ENCODE data around the gene SLC19A1.
"Not testable (repeated sequence)": the region's sequence is repeated elsewhere in the genome, so short reads cannot be mapped to it uniquely, and the experiment has no call there.

SLC19A1 gene

GRCh38 chr21:45531393-45532215 lies 10.6 kb downstream of the SLC19A1 start:
- DNase-seq: no peak

GRCh38 chr21:45531114-45531392 lies 11.2 kb downstream of the SLC19A1 start:
- not testable (repeated sequence) for DNase-seq

GRCh38 chr21:45530423-45531113 lies 11.7 kb downstream of the SLC19A1 start:
- DNase-seq: no peak

GRCh38 chr21:45529785-45530422 lies 12.3 kb downstream of the SLC19A1 start:
- no peak for DNase-seq

- no peak for DNase-seq
Measured at GRCh38 chr21:45528981-45529784, 13.1 kb downstream of the SLC19A1 start.

- no peak for DNase-seq
Measured at GRCh38 chr21:45528028-45528705, 14.1 kb downstream of the SLC19A1 start.

GRCh38 chr21:45527151-45527999 lies 14.9 kb downstream of the SLC19A1 start:
- not testable (repeated sequence) for DNase-seq

GRCh38 chr21:45525910-45526306 lies 16.3 kb downstream of the SLC19A1 start:
- no peak for DNase-seq

- DNase-seq: no peak
Measured at GRCh38 chr21:45525153-45525909, 16.9 kb downstream of the SLC19A1 start.

GRCh38 chr21:45524756-45525152 lies 17.5 kb downstream of the SLC19A1 start:
- DNase-seq: no peak

GRCh38 chr21:45523411-45524101 lies 18.7 kb downstream of the SLC19A1 start:
- DNase-seq: no peak

- DNase-seq: no peak
Measured at GRCh38 chr21:45522986-45523385, 19.3 kb downstream of the SLC19A1 start.

- DNase-seq: no peak
Measured at GRCh38 chr21:45522381-45522780, 19.9 kb downstream of the SLC19A1 start.

- no peak for DNase-seq
Measured at GRCh38 chr21:45521241-45521640, 21.0 kb downstream of the SLC19A1 start.

- no peak for DNase-seq
Measured at GRCh38 chr21:45519182-45519581, 23.1 kb downstream of the SLC19A1 start.

GRCh38 chr21:45518742-45519141 lies 23.5 kb downstream of the SLC19A1 start:
- no peak for DNase-seq

GRCh38 chr21:45517249-45518065 lies 24.8 kb downstream of the SLC19A1 start:
- no peak for DNase-seq

GRCh38 chr21:45516671-45517151 lies 25.5 kb downstream of the SLC19A1 start:
- no peak for DNase-seq

GRCh38 chr21:45516071-45516670 lies 26.1 kb downstream of the SLC19A1 start:
- no peak for DNase-seq

All from effector CD8-positive, alpha-beta T cell (primary cell).